Vagina (tissue), 2 donors: ENCODE measurements around the gene CCDC60. TPM values are rescaled to one million over a fixed set of nuclear protein-coding genes. Genes with fewer than 3 reads are reported as not detected.
A peak's percentile ranks its signal among the peaks of the same experiment; 100 is the strongest.

Source experiments
- DNase-seq, 2 donors: peaks; one replicate each; pipeline ENCODE4 v3.0.0-alpha.2; 2017; ENCODE audit errors: extremely low spot score in 2 of 2
- H3K27ac ChIP-seq: fragments of 200-600 bp; sonication (generic); one replicate; pipeline ENCODE4 v1.5.1; 2019
- H3K27me3 ChIP-seq: fragments of 200-600 bp; sonication (generic); one replicate; pipeline ENCODE4 v1.5.1; 2019
- H3K36me3 ChIP-seq, 2 donors: fragments of 200-600 bp; sonication (generic); one replicate each; pipeline ENCODE4 v1.5.1; 2017 to 2019
- H3K4me1 ChIP-seq: fragments of 200-600 bp; sonication (generic); one replicate; pipeline ENCODE4 v1.5.1; 2019
- H3K4me3 ChIP-seq, 2 donors: fragments of 200-600 bp; sonication (generic); 1 replicate in 1 of 2; 2 replicates in 1 of 2; pipeline ENCODE4 v1.5.1; 2016 to 2019
- H3K9me3 ChIP-seq: fragments of 200-600 bp; sonication (generic); one replicate; pipeline ENCODE4 v1.5.1; 2019
- POLR2A ChIP-seq, 2 donors: fragments of 450-650 bp; IDR thresholded peaks; one replicate each; pipeline ENCODE4 v1.6.1; 2017; ENCODE audit warnings: antibody characterized with exemption in 2 of 2, mild to moderate bottlenecking in 2 of 2, moderate library complexity in 2 of 2
- POLR2AphosphoS5 ChIP-seq, 2 donors: sonication (generic); formaldehyde crosslinking; IDR thresholded peaks; one replicate each; pipeline ENCODE4 v1.9.0; 2017; ENCODE audit warnings: antibody characterized with exemption in 2 of 2, mild to moderate bottlenecking in 2 of 2, low read depth in 1 of 2; ENCODE audit not compliant: insufficient read depth in 1 of 2
- intact Hi-C: fragments of 100-400 bp; cut with DNase I; formaldehyde crosslinking; loops from one replicate; pipeline ENCODE4 v1.15.1; 2023
- total RNA-seq: library from RNA; depleted of rRNA; stranded (reverse); fragments of >200 nt; gene quantifications from one replicate; pipeline ENCODE4 v1.2.3, GENCODE V29; 2016
- TF ChIP-seq, protein P1 (sequence below), 3 experiments: fragments of 450-650 bp in 2 of 3; fragments of 200-600 bp in 1 of 3; sonication (generic) in 1 of 3; IDR thresholded peaks; one replicate each; pipeline ENCODE4 v1.5.1; 2017 to 2019; ENCODE audit warnings: antibody characterized with exemption in 3 of 3, mild to moderate bottlenecking in 2 of 3, moderate library complexity in 2 of 3

The CCDC60 gene
- total RNA-seq, 1 donor from 2014 or later: not detected

- DNase-seq: no peak
Observed at GRCh38 chr12:119320678-119321077, 13.9 kb upstream of the CCDC60 start.

DNA sequence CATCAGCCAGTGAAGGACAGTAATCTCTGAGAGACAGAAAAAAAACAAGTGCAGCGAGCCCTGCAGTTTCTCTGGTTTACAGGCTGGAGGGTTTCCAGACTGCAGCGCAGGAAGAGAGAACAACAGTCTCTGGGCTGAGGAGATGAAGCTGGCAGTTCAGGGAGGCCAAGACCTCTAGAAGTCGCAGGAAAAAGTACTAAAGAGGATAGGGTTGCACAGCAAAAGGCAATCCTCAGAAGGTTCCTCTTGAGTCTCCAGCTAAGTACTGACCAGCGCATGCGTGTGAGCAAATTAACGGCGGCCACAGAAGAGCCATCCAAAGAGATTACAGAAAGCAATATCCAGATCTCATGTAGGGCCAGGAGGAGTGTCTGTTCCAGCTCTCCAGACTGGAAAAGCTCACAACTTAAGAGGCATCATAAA is 12.2 kb upstream of the CCDC60 start:
- intact Hi-C loops: no loop called here
- no peaks in the 10 kb centered on the region for H3K4me1 ChIP-seq
- no peaks in the 10 kb centered on the region for H3K9me3 ChIP-seq
- no peak for TF ChIP-seq POLR2A (IDR thresholded peaks at IDR 0.05)
- TF ChIP-seq, protein P1, sequence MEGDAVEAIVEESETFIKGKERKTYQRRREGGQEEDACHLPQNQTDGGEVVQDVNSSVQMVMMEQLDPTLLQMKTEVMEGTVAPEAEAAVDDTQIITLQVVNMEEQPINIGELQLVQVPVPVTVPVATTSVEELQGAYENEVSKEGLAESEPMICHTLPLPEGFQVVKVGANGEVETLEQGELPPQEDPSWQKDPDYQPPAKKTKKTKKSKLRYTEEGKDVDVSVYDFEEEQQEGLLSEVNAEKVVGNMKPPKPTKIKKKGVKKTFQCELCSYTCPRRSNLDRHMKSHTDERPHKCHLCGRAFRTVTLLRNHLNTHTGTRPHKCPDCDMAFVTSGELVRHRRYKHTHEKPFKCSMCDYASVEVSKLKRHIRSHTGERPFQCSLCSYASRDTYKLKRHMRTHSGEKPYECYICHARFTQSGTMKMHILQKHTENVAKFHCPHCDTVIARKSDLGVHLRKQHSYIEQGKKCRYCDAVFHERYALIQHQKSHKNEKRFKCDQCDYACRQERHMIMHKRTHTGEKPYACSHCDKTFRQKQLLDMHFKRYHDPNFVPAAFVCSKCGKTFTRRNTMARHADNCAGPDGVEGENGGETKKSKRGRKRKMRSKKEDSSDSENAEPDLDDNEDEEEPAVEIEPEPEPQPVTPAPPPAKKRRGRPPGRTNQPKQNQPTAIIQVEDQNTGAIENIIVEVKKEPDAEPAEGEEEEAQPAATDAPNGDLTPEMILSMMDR (IDR thresholded peaks at IDR 0.05): no peak
- TF ChIP-seq POLR2AphosphoS5 (IDR thresholded peaks at IDR 0.05; ENCODE audit: insufficient read depth in 1 of 2, low read depth in 1 of 2): no peak
- H3K27me3 ChIP-seq: no peaks in the 10 kb centered on the region
- H3K36me3 ChIP-seq: no peaks in the 10 kb centered on the region
- no peak for DNase-seq
- H3K4me3 ChIP-seq: no peak overlapping the region
- H3K27ac ChIP-seq: no peak overlapping the region

More at GRCh38 chr12:119320678-119321077, 13.9 kb upstream of the CCDC60 start:
- Histone ChIP-seq H3K36me3 (no peaks in the 10 kb centered on the region), H3K27me3 (no peaks in the 10 kb centered on the region), H3K9me3 (no peaks in the 10 kb centered on the region), H3K4me3 (no peak overlapping the region), H3K4me1 (no peaks in the 10 kb centered on the region), H3K27ac (no peak overlapping the region)
- intact Hi-C loops: no loop called here
- TF ChIP-seq POLR2A (IDR thresholded peaks at IDR 0.05): no peak
- TF ChIP-seq, protein P1 (IDR thresholded peaks at IDR 0.05): no peak
- TF ChIP-seq POLR2AphosphoS5 (IDR thresholded peaks at IDR 0.05; ENCODE audit: insufficient read depth in 1 of 2, low read depth in 1 of 2): no peak

GRCh38 chr12:119325813-119326212 is 8.7 kb upstream of the CCDC60 start:
- no peaks in the 10 kb centered on the region for H3K9me3 ChIP-seq
- intact Hi-C loops: no loop called here
- H3K27me3 ChIP-seq: no peaks in the 10 kb centered on the region
- H3K27ac ChIP-seq: no peak overlapping the region
- no peak for TF ChIP-seq POLR2A (IDR thresholded peaks at IDR 0.05)
- TF ChIP-seq POLR2AphosphoS5 (IDR thresholded peaks at IDR 0.05; ENCODE audit: insufficient read depth in 1 of 2, low read depth in 1 of 2): no peak
- TF ChIP-seq, protein P1 (IDR thresholded peaks at IDR 0.05): no peak
- DNase-seq: no peak
- no peak overlapping the region for H3K4me3 ChIP-seq
- no peaks in the 10 kb centered on the region for H3K4me1 ChIP-seq
- no peaks in the 10 kb centered on the region for H3K36me3 ChIP-seq

- Histone ChIP-seq H3K4me3 (no peak overlapping the region), H3K4me1 (no peaks in the 10 kb centered on the region), H3K9me3 (no peaks in the 10 kb centered on the region), H3K27me3 (no peaks in the 10 kb centered on the region), H3K27ac (no peak overlapping the region), H3K36me3 (no peaks in the 10 kb centered on the region)
- TF ChIP-seq, protein P1 (IDR thresholded peaks at IDR 0.05): no peak
- TF ChIP-seq POLR2A (IDR thresholded peaks at IDR 0.05): no peak
- TF ChIP-seq POLR2AphosphoS5 (IDR thresholded peaks at IDR 0.05; ENCODE audit: insufficient read depth in 1 of 2, low read depth in 1 of 2): peak in 1 of 2 donors; percentile 54
- no peak for DNase-seq
- intact Hi-C loops: no loop called here
Observed at GRCh38 chr12:119326341-119326740, 8.2 kb upstream of the CCDC60 start.

DNA sequence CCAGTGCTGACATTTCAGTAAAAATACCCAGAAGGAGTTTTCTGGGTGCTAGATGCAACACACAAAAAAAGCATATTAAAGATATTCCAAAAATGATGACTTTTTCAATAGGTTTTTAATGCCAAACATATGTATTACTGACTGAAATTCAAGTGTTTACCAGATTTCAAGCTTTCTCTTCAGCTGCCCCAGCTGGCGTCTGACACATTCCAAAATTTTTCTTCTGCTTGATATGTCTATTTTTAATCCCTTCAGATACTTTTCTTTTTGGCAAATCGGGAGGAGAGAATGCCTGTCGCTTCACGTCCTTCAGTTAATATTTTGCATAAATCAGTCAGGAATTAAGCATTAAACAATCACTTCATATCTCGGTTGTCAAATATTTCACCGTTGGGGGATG is 7.1 kb upstream of the CCDC60 start:
- intact Hi-C loops: no loop called here
- Histone ChIP-seq H3K4me3 (no peak overlapping the region), H3K27me3 (no peaks in the 10 kb centered on the region), H3K9me3 (no peaks in the 10 kb centered on the region), H3K27ac (no peak overlapping the region), H3K36me3 (no peaks in the 10 kb centered on the region), H3K4me1 (no peaks in the 10 kb centered on the region)
- DNase-seq: no peak
- TF ChIP-seq POLR2AphosphoS5 (IDR thresholded peaks at IDR 0.05; ENCODE audit: insufficient read depth in 1 of 2, low read depth in 1 of 2) (no peak), POLR2A (IDR thresholded peaks at IDR 0.05) (no peak)
- TF ChIP-seq, protein P1 (IDR thresholded peaks at IDR 0.05): no peak
